HG03432 (cell line): ENCODE measurements around the gene VWA7.
A peak's percentile ranks its signal among the peaks of the same experiment; 100 is the strongest.
"Not testable (repeated sequence)": the region's sequence is repeated elsewhere in the genome, so short reads cannot be mapped to it uniquely, and the experiment has no call there.

Experiments
- ATAC-seq: cut with Tn5 transposase; IDR thresholded peaks from one replicate; pipeline ENCODE4 v1.9.1; 2021; ENCODE audit warnings: mild to moderate bottlenecking, moderate library complexity; ENCODE audit not compliant: unreplicated experiment

The VWA7 gene

GRCh38 chr6:31776989-31777666 lies at the start of gene VWA7:
TSS of gene VWA7 (minus strand) at chr6:31777328. CDS start at chr6:31776779, 549 bp downstream.
- ATAC-seq: peak; percentile 78

GRCh38 chr6:31826793-31827285 lies 49.7 kb upstream of the VWA7 start:
- no peak for ATAC-seq

- no peak for ATAC-seq
Observed at GRCh38 chr6:31825553-31825952, 48.4 kb upstream of the VWA7 start.

- ATAC-seq: not testable (repeated sequence)
Observed at GRCh38 chr6:31823592-31824196, 46.6 kb upstream of the VWA7 start.

- peak; percentile 27 for ATAC-seq
Observed at GRCh38 chr6:31822036-31822821, 45.1 kb upstream of the VWA7 start.

- peak; percentile 48 for ATAC-seq
Observed at GRCh38 chr6:31821301-31822035, 44.3 kb upstream of the VWA7 start.

- not testable (repeated sequence) for ATAC-seq
Observed at GRCh38 chr6:31820399-31820798, 43.3 kb upstream of the VWA7 start.

- no peak for ATAC-seq
Observed at GRCh38 chr6:31819871-31820299, 42.8 kb upstream of the VWA7 start.

- not testable (repeated sequence) for ATAC-seq
Observed at GRCh38 chr6:31817929-31818511, 40.9 kb upstream of the VWA7 start.

- not testable (repeated sequence) for ATAC-seq
Observed at GRCh38 chr6:31817133-31817928, 40.2 kb upstream of the VWA7 start.

- no peak for ATAC-seq
Observed at GRCh38 chr6:31815025-31815838, 38.1 kb upstream of the VWA7 start, which contains the start of the genes HSPA1A and HSPA1L. TSS of gene HSPA1A (plus strand) at chr6:31815543. CDS start at chr6:31815757, 214 bp downstream. TSS of gene HSPA1L (minus strand) at chr6:31815283. CDS start at chr6:31811972, 3,311 bp downstream.

GRCh38 chr6:31814677-31815024 lies 37.5 kb upstream of the VWA7 start:
- no peak for ATAC-seq

GRCh38 chr6:31813465-31813849 lies 36.3 kb upstream of the VWA7 start:
- ATAC-seq: no peak

GRCh38 chr6:31811645-31812044 lies 34.5 kb upstream of the VWA7 start:
- ATAC-seq: no peak

GRCh38 chr6:31808599-31808998 lies 31.5 kb upstream of the VWA7 start:
- not testable (repeated sequence) for ATAC-seq

GRCh38 chr6:31806470-31807272 lies 29.5 kb upstream of the VWA7 start, which contains the start of gene LSM2:
TSS of gene LSM2 (minus strand) at chr6:31806966. CDS start at chr6:31806757, 209 bp downstream.
- ATAC-seq: peak; percentile 89

- ATAC-seq: peak; percentile 12
Observed at GRCh38 chr6:31805939-31806469, 28.9 kb upstream of the VWA7 start.
